ENCODE measurements around the gene BEND7. TPM values are rescaled to one million over a fixed set of nuclear protein-coding genes. Genes with fewer than 3 reads are reported as not detected.

The BEND7 gene
- total and polyA plus RNA-seq, 2 of the 8 experiments (the other 6 are each of a cell fraction or from before 2014, with no cell fraction given) = 1.9 to 8.2 TPM

- Histone ChIP-seq H4K20me1 (replicated peaks in 1 of 2; ENCODE audit: control insufficient read depth in 1 of 2, insufficient read depth in 2 of 2, low read length in 2 of 2) (no peaks in the 10 kb centered on the region), H3K4ac (replicated peaks; ENCODE audit: insufficient read length, low read depth, low read length) (no peak overlapping the region), H4K5ac (ENCODE audit: insufficient read length, low read depth, low read length) (no peak overlapping the region), H3K9ac (replicated peaks in 1 of 4; ENCODE audit: extremely low read depth in 1 of 4, low read depth in 3 of 4, low read length in 3 of 4) (no peak overlapping the region; a peak in 1 of 7 replicates), H3K4me3 (ENCODE audit: extremely low read depth in 1 of 4, insufficient read depth in 2 of 4, low read depth in 3 of 4, low read length in 4 of 4) (no peak overlapping the region), H2BK5ac (ENCODE audit: low read depth, low read length) (no peak overlapping the region), H2BK12ac (ENCODE audit: low read depth, low read length) (no peak overlapping the region), H3K27me3 (replicated peaks in 1 of 4; ENCODE audit: control insufficient read depth in 3 of 4, extremely low read depth in 1 of 4, insufficient read depth in 3 of 4, low read length in 3 of 4) (no peaks in the 10 kb centered on the region; a peak in 1 of 7 replicates), H2BK120ac (replicated peaks; ENCODE audit: low read depth, low read length) (no peak overlapping the region), H3K23me2 (ENCODE audit: low read depth, low read length) (no peaks in the 10 kb centered on the region), H3K23ac (ENCODE audit: insufficient read length) (no peak overlapping the region), H2AK5ac (ENCODE audit: low read depth, low read length) (no peak overlapping the region), H3K4me2 (ENCODE audit: insufficient read depth in 1 of 2, low read depth in 2 of 2, low read length in 2 of 2) (no peak overlapping the region), H3K14ac (ENCODE audit: insufficient read length) (no peak overlapping the region), H2BK15ac (ENCODE audit: low read length) (0 out of 2 replicates have a peak overlapping the region, but pooled peaks have one; percentile 73), H4K91ac (replicated peaks; ENCODE audit: insufficient read length, low read length) (no peak overlapping the region), H3K18ac (ENCODE audit: extremely low read depth, low read length) (no peak overlapping the region), H3K9me3 (ENCODE audit: insufficient read depth in 2 of 2, low read depth in 1 of 2, low read length in 1 of 2) (no peaks in the 10 kb centered on the region), H2AFZ (ENCODE audit: low read length) (no peak overlapping the region), H3K27ac (ENCODE audit: low read depth, low read length) (no peak overlapping the region), H3K4me1 (replicated peaks in 1 of 4; ENCODE audit: control insufficient read depth in 3 of 4, insufficient read depth in 4 of 4, low read length in 3 of 4) (no peaks in the 10 kb centered on the region), H3K36me3 (ENCODE audit: control insufficient read depth in 2 of 4, insufficient read depth in 4 of 4, low read length in 3 of 4) (no peaks in the 10 kb centered on the region), H3K56ac (replicated peaks; ENCODE audit: insufficient read length, low read depth, low read length) (no peak overlapping the region), H2BK20ac (ENCODE audit: low read length) (no peak overlapping the region), H3K79me1 (ENCODE audit: low read depth, low read length) (no peaks in the 10 kb centered on the region), H3K79me2 (ENCODE audit: control insufficient read depth in 1 of 2, insufficient read depth in 2 of 2, low read length in 2 of 2) (no peaks in the 10 kb centered on the region), H4K8ac (ENCODE audit: extremely low read depth, insufficient read depth, low read length) (no peak overlapping the region)
- no peak for DNase-seq (ENCODE audit: low read depth in 1 of 2, low spot score in 2 of 2)
- WGBS, 2 experiments (ENCODE audit: extremely low coverage in 1 of 2, insufficient coverage in 1 of 2, insufficient read length in 1 of 2, insufficient replicate concordance in 2 of 2, low coverage in 1 of 2, low lambda C conversion rate in 2 of 2, missing lambda C conversion rate in 1 of 2) = 87% methylated on average over 12 of the region's 12 CpGs; no CpG with 5 or more reads in 1 of the 2 experiments
- no peak for FAIRE-seq
- ChIA-PET POLR2A (ENCODE audit: partially characterized antibody) (interaction anchor here (1.0 kb wide), 1 partner anchor 9 kb away, joined by 3 read pairs; no protein-coding TSS in a partner anchor), CTCF (ENCODE audit: partially characterized antibody) (interaction anchor here (0.7 to 1.9 kb wide), 7 partner anchors 10 to 722 kb away, joined by 3 to 10 read pairs (median 4); no protein-coding TSS in a partner anchor)
- TF ChIP-seq EP300 (IDR thresholded peaks at IDR 0.05; ENCODE audit: borderline replicate concordance in 1 of 2, low read depth in 2 of 2, low read length in 2 of 2) (no peak), KDM4A (IDR thresholded peaks at IDR 0.05; ENCODE audit: low read depth, low read length, severe bottlenecking) (no peak), JUN (IDR thresholded peaks at IDR 0.05; ENCODE audit: low read depth, low read length) (no peak), POU5F1 (IDR thresholded peaks at IDR 0.05; ENCODE audit: low read depth, low read length) (no peak), SIN3A (conservative IDR thresholded peaks at IDR 0.05 in 1 of 2, IDR thresholded peaks at IDR 0.05 in 1 of 2; ENCODE audit: low read depth in 1 of 2, low read length in 2 of 2) (no peak)
- TF ChIP-seq, protein P1, sequence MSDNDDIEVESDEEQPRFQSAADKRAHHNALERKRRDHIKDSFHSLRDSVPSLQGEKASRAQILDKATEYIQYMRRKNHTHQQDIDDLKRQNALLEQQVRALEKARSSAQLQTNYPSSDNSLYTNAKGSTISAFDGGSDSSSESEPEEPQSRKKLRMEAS (IDR thresholded peaks at IDR 0.05) = no peak
These were observed 23.6 kb downstream of the BEND7 start for GRCh38 chr10:13505052-13505680.
